ENCODE results near the gene TAF1A. TPM values are rescaled to one million over a fixed set of nuclear protein-coding genes. Genes with fewer than 3 reads are reported as not detected.

The TAF1A gene
- total and polyA plus RNA-seq, 10 donors = 4.0 to 14.9 (median 10.8) TPM

DNA sequence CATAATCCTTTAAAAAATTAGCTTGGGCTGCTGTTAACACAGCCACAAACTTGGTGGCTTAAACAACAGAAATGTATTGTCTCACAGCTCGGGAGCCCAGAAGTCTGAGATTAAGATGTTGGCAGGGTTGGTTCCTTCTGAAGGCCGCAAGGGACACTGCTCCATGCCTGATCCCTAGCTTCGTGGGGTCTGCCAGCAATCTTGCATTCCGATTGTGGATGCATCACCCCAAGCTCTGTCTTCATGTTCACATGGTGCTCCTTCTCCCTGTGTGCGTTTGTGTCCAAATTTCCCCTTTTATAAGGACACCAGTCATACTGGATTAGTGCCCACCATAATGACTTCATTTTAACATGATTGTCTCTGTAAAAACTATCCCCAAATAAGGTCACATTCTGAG is 36.9 kb downstream of the TAF1A start:
- TF ChIP-seq POLR2AphosphoS5 (IDR thresholded peaks at IDR 0.05) (no peak), POLR2A (IDR thresholded peaks at IDR 0.05) (no peak), CTCF (IDR thresholded peaks at IDR 0.05 in 8 of 11, conservative IDR thresholded peaks at IDR 0.05 in 3 of 11) (no peak)
- H3K9me3 ChIP-seq = no peaks in the 10 kb centered on the region
- H3K27ac ChIP-seq = no peak overlapping the region
- no peaks in the 10 kb centered on the region for H3K4me1 ChIP-seq
- no peaks in the 10 kb centered on the region for H3K27me3 ChIP-seq (replicated peaks in 1 of 7)
- H3K4me3 ChIP-seq = no peak overlapping the region
- H3K36me3 ChIP-seq = peaks cover 0 to 32% (median 17%) of the 10 kb centered on the region in 6 donors
- 78 to 91% (median 85%) methylated on average over 5 of the region's 5 CpGs for WGBS, 5 donors
- DNase-seq = no peak
- intact Hi-C loops (cut with DNase I; ENCODE audit: low total_unique reads) = no loop called here

- Histone ChIP-seq H3K27ac (no peak within 1 kb of the TSS), H3K4me1 (no peaks in the 10 kb centered on the region), H3K27me3 (replicated peaks in 1 of 7) (peaks cover 0 to 33% (median 0%) of the 10 kb centered on the region in 7 donors), H3K4me3 (no peak within 1 kb of the TSS), H3K36me3 (no peaks in the 10 kb centered on the region), H3K9me3 (no peaks in the 10 kb centered on the region)
- 53 to 64% (median 57%) methylated on average over 8 of the region's 8 CpGs for WGBS, 5 donors
- intact Hi-C loops (cut with DNase I; ENCODE audit: low total_unique reads) = no loop called here
- no peak for DNase-seq
- TF ChIP-seq POLR2AphosphoS5 (IDR thresholded peaks at IDR 0.05) (no peak), CTCF (IDR thresholded peaks at IDR 0.05 in 8 of 11, conservative IDR thresholded peaks at IDR 0.05 in 3 of 11) (no peak), POLR2A (IDR thresholded peaks at IDR 0.05) (no peak)
Observed at GRCh38 chr1:222547944-222548671, 41.6 kb downstream of the TAF1A start, which contains the start of gene HHIPL2. HHIPL2 (minus strand) TSS chr1:222548104; CDS start chr1:222548044, 60 bp downstream.

DNA sequence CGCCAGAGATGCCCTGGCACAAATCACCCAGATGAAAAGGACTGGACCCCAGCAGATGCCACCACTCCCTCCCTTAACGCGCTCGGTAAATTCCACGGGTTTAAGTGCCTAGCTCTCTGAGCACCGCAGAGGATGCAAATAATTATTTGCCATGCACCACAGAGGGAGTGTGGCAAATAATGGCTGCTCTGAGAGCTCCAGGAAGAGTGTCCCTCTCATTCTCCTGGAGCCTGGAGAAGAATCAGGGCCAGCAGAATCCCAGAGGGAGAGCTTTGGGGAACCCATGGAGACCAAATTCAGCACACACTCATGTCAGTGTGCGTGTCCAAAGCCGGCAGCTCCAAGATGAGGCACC is 42.5 kb downstream of the TAF1A start:
- intact Hi-C loops (cut with DNase I; ENCODE audit: low total_unique reads) = no loop called here
- no peak for DNase-seq
- H3K27ac ChIP-seq = no peak overlapping the region
- no peak overlapping the region for H3K4me3 ChIP-seq
- H3K4me1 ChIP-seq = no peaks in the 10 kb centered on the region
- H3K9me3 ChIP-seq = no peaks in the 10 kb centered on the region
- WGBS, 5 donors = 59 to 74% (median 67%) methylated on average over 7 to 8 of the region's 8 CpGs
- TF ChIP-seq POLR2A (IDR thresholded peaks at IDR 0.05) = no peak
- no peak for TF ChIP-seq POLR2AphosphoS5 (IDR thresholded peaks at IDR 0.05)
- no peak for TF ChIP-seq CTCF (IDR thresholded peaks at IDR 0.05 in 8 of 11, conservative IDR thresholded peaks at IDR 0.05 in 3 of 11)
- no peaks in the 10 kb centered on the region for H3K36me3 ChIP-seq
- peaks cover 0 to 33% (median 0%) of the 10 kb centered on the region in 7 donors for H3K27me3 ChIP-seq (replicated peaks in 1 of 7)

GRCh38 chr1:222546548-222547259 is 43.0 kb downstream of the TAF1A start:
- no peak for DNase-seq

More at GRCh38 chr1:222546548-222547259, 43.0 kb downstream of the TAF1A start:
- H3K4me1 ChIP-seq = no peaks in the 10 kb centered on the region
- intact Hi-C loops (cut with DNase I; ENCODE audit: low total_unique reads) = no loop called here
- peaks cover 0 to 33% (median 0%) of the 10 kb centered on the region in 7 donors for H3K27me3 ChIP-seq (replicated peaks in 1 of 7)
- no peak overlapping the region for H3K27ac ChIP-seq
- no peaks in the 10 kb centered on the region for H3K36me3 ChIP-seq
- WGBS, 5 donors = 17 to 25% (median 19%) methylated on average over 7 of the region's 7 CpGs
- TF ChIP-seq POLR2AphosphoS5 (IDR thresholded peaks at IDR 0.05) (no peak), POLR2A (IDR thresholded peaks at IDR 0.05) (no peak), CTCF (IDR thresholded peaks at IDR 0.05 in 8 of 11, conservative IDR thresholded peaks at IDR 0.05 in 3 of 11) (no peak)
- H3K4me3 ChIP-seq = no peak overlapping the region
- no peaks in the 10 kb centered on the region for H3K9me3 ChIP-seq
